CD14-positive monocyte (primary cell): Measurements from ENCODE around the gene KIF26B. TPM values are rescaled to one million over a fixed set of nuclear protein-coding genes. Genes with fewer than 3 reads are reported as not detected.
A peak's percentile ranks its signal among the peaks of the same experiment; 100 is the strongest.

ENCODE experiments used
- DNase-seq, 3 donors: peaks; one replicate each; pipeline ENCODE4 v3.0.0-alpha.2; 2011 to 2022
- H2AFZ ChIP-seq: 2 replicates; pipeline ENCODE4 v1.6.0; 2012; ENCODE audit warnings: mild to moderate bottlenecking, low read depth, low read length, inconsistent platforms; ENCODE audit not compliant: insufficient read depth, poor library complexity, severe bottlenecking
- H3K27ac ChIP-seq, 2 donors: 1 replicate in 1 of 2; 2 replicates in 1 of 2; pipeline ENCODE4 v1.5.1; 2012 to 2013; ENCODE audit warnings: low read length in 2 of 2, control low read depth in 1 of 2, inconsistent platforms in 1 of 2, low read depth in 1 of 2, mild to moderate bottlenecking in 1 of 2
- H3K27me3 ChIP-seq, 2 donors: one replicate each; pipeline versions ENCODE4 v1.6.0 to v1.6.1; 2011 to 2013; ENCODE audit warnings: low read length in 2 of 2; ENCODE audit not compliant: control insufficient read depth in 2 of 2, insufficient read depth in 2 of 2
- H3K36me3 ChIP-seq, 2 donors: replicated peaks in 1 of 2; 1 replicate in 1 of 2; 2 replicates in 1 of 2; pipeline versions ENCODE4 v1.5.1 to v1.6.1; 2012 to 2013; ENCODE audit warnings: low read length in 2 of 2, control low read depth in 1 of 2, inconsistent platforms in 1 of 2, mild to moderate bottlenecking in 1 of 2; ENCODE audit not compliant: insufficient read depth in 2 of 2, control insufficient read depth in 1 of 2
- H3K4me1 ChIP-seq, 2 donors: 1 replicate in 1 of 2; 2 replicates in 1 of 2; pipeline versions ENCODE4 v1.5.1 to v1.6.1; 2012 to 2013; ENCODE audit warnings: low read length in 2 of 2, control low read depth in 1 of 2, inconsistent platforms in 1 of 2, mild to moderate bottlenecking in 1 of 2, moderate library complexity in 1 of 2; ENCODE audit not compliant: insufficient read depth in 2 of 2, control insufficient read depth in 1 of 2
- H3K4me2 ChIP-seq: replicated peaks from 2 replicates; pipeline ENCODE3; 2012; ENCODE audit warnings: low read length, moderate library complexity, mild to moderate bottlenecking; ENCODE audit not compliant: poor library complexity, severe bottlenecking; ENCODE audit errors: extremely low read depth
- H3K4me3 ChIP-seq, 3 experiments: fragments of 200-600 bp in 1 of 3; sonication (generic) in 1 of 3; replicated peaks in 1 of 3; 1 replicate in 2 of 3; 2 replicates in 1 of 3; pipeline ENCODE4 v1.5.1; 2011 to 2013; ENCODE audit warnings: low read length in 3 of 3, mild to moderate bottlenecking in 3 of 3, control low read depth in 2 of 3, low read depth in 2 of 3, inconsistent platforms in 1 of 3, moderate library complexity in 1 of 3
- H3K79me2 ChIP-seq: 2 replicates; pipeline ENCODE4 v1.6.0; 2012; ENCODE audit warnings: mild to moderate bottlenecking, control low read depth, inconsistent platforms, low read length, moderate library complexity; ENCODE audit not compliant: insufficient read depth
- H3K9ac ChIP-seq: 2 replicates; pipeline ENCODE4 v1.6.0; 2017; ENCODE audit warnings: low read length, mild to moderate bottlenecking; ENCODE audit not compliant: insufficient read depth, poor library complexity, severe bottlenecking
- H3K9me3 ChIP-seq, 2 donors: replicated peaks in 1 of 2; 1 replicate in 1 of 2; 2 replicates in 1 of 2; pipeline versions ENCODE4 v1.5.1 to v1.6.1; 2012 to 2013; ENCODE audit warnings: low read length in 2 of 2, control low read depth in 1 of 2; ENCODE audit not compliant: control insufficient read depth in 1 of 2, insufficient read depth in 1 of 2
- H4K20me1 ChIP-seq: 2 replicates; pipeline ENCODE4 v1.6.0; 2012; ENCODE audit warnings: mild to moderate bottlenecking, low read length, control low read depth, moderate library complexity; ENCODE audit not compliant: insufficient read depth
- H3K27ac Mint-ChIP-seq, 7 donors: one replicate each; pipeline ENCODE4 v1.8.0; 2020; ENCODE audit warnings: mild to moderate bottlenecking in 7 of 7, mixed read lengths in 7 of 7, moderate library complexity in 6 of 7, inconsistent platforms in 2 of 7
- H3K27me3 Mint-ChIP-seq, 3 donors: one replicate each; pipeline ENCODE4 v1.8.0; 2021 to 2022; ENCODE audit warnings: low read depth in 3 of 3, mild to moderate bottlenecking in 3 of 3, mixed read lengths in 3 of 3, moderate library complexity in 3 of 3, inconsistent platforms in 1 of 3
- H3K36me3 Mint-ChIP-seq, 2 donors: one replicate each; pipeline ENCODE4 v1.8.0; 2020; ENCODE audit warnings: mixed read lengths in 2 of 2, inconsistent platforms in 1 of 2, mild to moderate bottlenecking in 1 of 2
- H3K4me1 Mint-ChIP-seq: one replicate; pipeline ENCODE4 v1.8.0; 2020; ENCODE audit warnings: mild to moderate bottlenecking, mixed read lengths
- H3K4me3 Mint-ChIP-seq, 2 donors: one replicate each; pipeline ENCODE4 v1.8.0; 2020; ENCODE audit warnings: mild to moderate bottlenecking in 2 of 2, mixed read lengths in 2 of 2, moderate library complexity in 1 of 2
- H3K9me3 Mint-ChIP-seq, 7 donors: one replicate each; pipeline ENCODE4 v1.8.0; 2020 to 2022; ENCODE audit warnings: mixed read lengths in 7 of 7, mild to moderate bottlenecking in 6 of 7, moderate library complexity in 6 of 7, inconsistent platforms in 2 of 7
- CTCF ChIP-seq: fragments of 200-600 bp; IDR thresholded peaks from one replicate; pipeline ENCODE4 v1.8.0; 2022; ENCODE audit warnings: antibody characterized with exemption, mild to moderate bottlenecking
- WGBS: methylation state at CpG from one replicate; pipeline ENCODE4 v1.1.5; 2013; ENCODE audit warnings: missing lambda C conversion rate; ENCODE audit not compliant: insufficient coverage; 5-methylcytosine and 5-hydroxymethylcytosine counted together
- intact Hi-C, 2 donors: fragments of 100-400 bp; cut with micrococcal nuclease; formaldehyde crosslinking; loops; one replicate each; pipeline versions ENCODE4 v1.15.0 to v1.15.1; 2023
- polyA plus RNA-seq, 3 donors: library from polyadenylated mRNA; depleted of rRNA in 1 of 3; unstranded in 2 of 3; stranded (reverse) in 1 of 3; fragments of 300-500 nt in 2 of 3; fragments of >200 nt in 1 of 3; fragmentation: Illumina TruSeq in 2 of 3; gene quantifications; 1 replicate in 2 of 3; 2 replicates in 1 of 3; pipeline ENCODE4 v1.2.3, GENCODE V29; 2012 to 2021

KIF26B gene
- polyA plus RNA-seq, 3 donors: 0.01 to 0.05 TPM; not detected in 1

- peaks cover 0 to 1% (median 0%) of the 10 kb centered on the region in 7 donors for H3K9me3 Mint-ChIP-seq
Observed at GRCh38 chr1:245133995-245134715, 20.6 kb upstream of the KIF26B start.

GRCh38 chr1:245142171-245142798, 12.5 kb upstream of the KIF26B start:
- Histone ChIP-seq H3K27ac (no peak overlapping the region), H3K4me2 (no peak overlapping the region), H3K4me1 (no peaks in the 10 kb centered on the region), H3K4me3 (no peak overlapping the region), H3K36me3 (no peaks in the 10 kb centered on the region), H3K27me3 (peaks cover 0 to 2% of the 10 kb centered on the region in 2 donors), H2AFZ (no peak overlapping the region), H3K9ac (no peak overlapping the region), H3K79me2 (no peaks in the 10 kb centered on the region), H4K20me1 (no peaks in the 10 kb centered on the region), H3K9me3 (no peaks in the 10 kb centered on the region)
- intact Hi-C loops: no loop called here
- no peak for TF ChIP-seq CTCF
- no peak for DNase-seq
- 97% methylated on average over 15 of the region's 18 CpGs for WGBS
- Mint-ChIP-seq H3K27me3 (peaks cover 4 to 22% (median 19%) of the 10 kb centered on the region in 3 donors), H3K36me3 (no peaks in the 10 kb centered on the region), H3K4me3 (no peak overlapping the region), H3K9me3 (peaks cover 0 to 3% (median 0%) of the 10 kb centered on the region in 7 donors), H3K27ac (no peak overlapping the region), H3K4me1 (no peaks in the 10 kb centered on the region)

More at GRCh38 chr1:245133995-245134715, 20.6 kb upstream of the KIF26B start:
- DNase-seq: no peak
- WGBS: 93% methylated on average over 17 of the region's 17 CpGs
- intact Hi-C loops: no loop called here
- H3K9ac ChIP-seq: no peak overlapping the region
- H3K4me3 ChIP-seq: no peak overlapping the region
- no peaks in the 10 kb centered on the region for H4K20me1 ChIP-seq
- Mint-ChIP-seq H3K4me3 (no peak overlapping the region), H3K36me3 (no peaks in the 10 kb centered on the region), H3K27me3 (peaks cover 14 to 49% (median 20%) of the 10 kb centered on the region in 3 donors), H3K4me1 (no peaks in the 10 kb centered on the region), H3K27ac (peak overlapping the region in 1 of 7 donors; percentile 65)
- peaks cover 2 to 4% of the 10 kb centered on the region in 2 donors for H3K27me3 ChIP-seq
- no peaks in the 10 kb centered on the region for H3K9me3 ChIP-seq
- no peaks in the 10 kb centered on the region for H3K36me3 ChIP-seq
- no peaks in the 10 kb centered on the region for H3K4me1 ChIP-seq
- no peak overlapping the region for H3K27ac ChIP-seq
- no peak for TF ChIP-seq CTCF
- H2AFZ ChIP-seq: no peak overlapping the region
- H3K4me2 ChIP-seq: no peak overlapping the region
- no peaks in the 10 kb centered on the region for H3K79me2 ChIP-seq
